Mucosa of stomach (tissue), 1 donor: Measurements from ENCODE around the gene KCP.

Experiments
- H3K27me3 ChIP-seq: one replicate; pipeline ENCODE4 v1.7.0; 2013; ENCODE audit warnings: mild to moderate bottlenecking, low read length; ENCODE audit not compliant: control insufficient read depth, insufficient read depth
- H3K36me3 ChIP-seq: one replicate; pipeline ENCODE4 v1.7.0; 2013; ENCODE audit warnings: low read length; ENCODE audit not compliant: control insufficient read depth, insufficient read depth
- H3K4me1 ChIP-seq: one replicate; pipeline ENCODE4 v1.7.0; 2013; ENCODE audit warnings: mild to moderate bottlenecking, low read length; ENCODE audit not compliant: control insufficient read depth, insufficient read depth
- H3K4me3 ChIP-seq: one replicate; pipeline ENCODE4 v1.7.0; 2013; ENCODE audit warnings: low read length
- H3K9ac ChIP-seq: one replicate; pipeline ENCODE4 v1.7.0; 2013; ENCODE audit warnings: mild to moderate bottlenecking, low read length, moderate library complexity
- H3K9me3 ChIP-seq: one replicate; pipeline ENCODE4 v1.7.0; 2013; ENCODE audit warnings: mild to moderate bottlenecking, low read length, moderate library complexity; ENCODE audit not compliant: control insufficient read depth
- donor health status: Pancreatic carcinoma.

Gene KCP

GRCh38 chr7:128865996-128866877, 44.3 kb downstream of the KCP start:
- H3K4me3 ChIP-seq, result no peak overlapping the region
- H3K27me3 ChIP-seq, result peaks cover 13% of the 10 kb centered on the region
- peaks cover 31% of the 10 kb centered on the region for H3K4me1 ChIP-seq
- H3K9me3 ChIP-seq, result no peaks in the 10 kb centered on the region
- H3K9ac ChIP-seq, result no peak overlapping the region
- no peaks in the 10 kb centered on the region for H3K36me3 ChIP-seq

DNA sequence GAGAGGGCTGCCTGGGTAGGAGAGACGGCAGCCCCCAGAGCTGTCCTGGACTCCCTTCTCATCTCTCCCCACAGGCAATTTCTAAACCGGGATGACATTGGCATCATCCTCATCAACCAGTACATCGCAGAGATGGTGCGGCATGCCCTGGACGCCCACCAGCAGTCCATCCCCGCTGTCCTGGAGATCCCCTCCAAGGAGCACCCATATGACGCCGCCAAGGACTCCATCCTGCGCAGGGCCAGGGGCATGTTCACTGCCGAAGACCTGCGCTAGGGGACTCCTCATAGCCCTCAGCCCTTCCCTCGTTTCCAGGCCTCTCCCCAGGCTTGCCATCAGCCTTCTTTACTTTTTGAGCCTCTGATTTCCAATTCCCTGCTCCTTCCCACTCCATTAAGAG, 45.2 kb downstream of the KCP start:
- peaks cover 34% of the 10 kb centered on the region for H3K4me1 ChIP-seq
- no peaks in the 10 kb centered on the region for H3K36me3 ChIP-seq

DNA sequence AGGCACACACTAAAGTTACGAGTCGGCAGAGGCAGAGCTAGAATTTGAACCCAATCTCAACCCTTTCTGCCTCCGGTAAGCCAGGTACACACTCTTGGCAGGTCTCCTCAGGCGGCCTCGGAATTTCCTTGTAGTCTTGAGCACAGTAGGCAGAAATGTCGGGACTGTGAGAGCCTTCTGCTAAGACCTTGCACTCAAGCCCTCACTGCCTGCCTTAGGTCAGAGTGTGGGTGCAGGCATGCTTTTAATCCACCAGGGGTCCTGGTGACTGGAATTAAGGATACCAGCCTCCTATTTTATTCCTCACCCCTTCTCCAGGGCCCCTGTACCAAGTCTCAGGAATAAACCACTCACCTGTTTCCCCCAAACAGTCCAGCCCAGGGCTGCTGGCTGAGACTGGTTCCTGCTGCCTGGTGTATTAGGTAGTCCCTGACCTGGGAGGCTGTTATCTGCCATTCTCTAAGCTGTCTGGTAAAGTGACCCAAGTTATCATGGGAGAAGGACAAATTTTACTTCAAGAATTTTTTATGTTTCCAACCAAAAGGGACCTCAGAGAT, 47.0 kb downstream of the KCP start:
- Histone ChIP-seq H3K9me3 (no peaks in the 10 kb centered on the region), H3K9ac (peak overlapping the region; percentile 91), H3K36me3 (no peaks in the 10 kb centered on the region), H3K4me1 (peaks cover 31% of the 10 kb centered on the region), H3K4me3 (peak overlapping the region; percentile 85), H3K27me3 (no peaks in the 10 kb centered on the region)

More for the DNA sequence above, 45.2 kb downstream of the KCP start:
- Histone ChIP-seq H3K9me3 (no peaks in the 10 kb centered on the region), H3K4me3 (no peak overlapping the region), H3K9ac (no peak overlapping the region), H3K27me3 (peaks cover 5% of the 10 kb centered on the region)

DNA sequence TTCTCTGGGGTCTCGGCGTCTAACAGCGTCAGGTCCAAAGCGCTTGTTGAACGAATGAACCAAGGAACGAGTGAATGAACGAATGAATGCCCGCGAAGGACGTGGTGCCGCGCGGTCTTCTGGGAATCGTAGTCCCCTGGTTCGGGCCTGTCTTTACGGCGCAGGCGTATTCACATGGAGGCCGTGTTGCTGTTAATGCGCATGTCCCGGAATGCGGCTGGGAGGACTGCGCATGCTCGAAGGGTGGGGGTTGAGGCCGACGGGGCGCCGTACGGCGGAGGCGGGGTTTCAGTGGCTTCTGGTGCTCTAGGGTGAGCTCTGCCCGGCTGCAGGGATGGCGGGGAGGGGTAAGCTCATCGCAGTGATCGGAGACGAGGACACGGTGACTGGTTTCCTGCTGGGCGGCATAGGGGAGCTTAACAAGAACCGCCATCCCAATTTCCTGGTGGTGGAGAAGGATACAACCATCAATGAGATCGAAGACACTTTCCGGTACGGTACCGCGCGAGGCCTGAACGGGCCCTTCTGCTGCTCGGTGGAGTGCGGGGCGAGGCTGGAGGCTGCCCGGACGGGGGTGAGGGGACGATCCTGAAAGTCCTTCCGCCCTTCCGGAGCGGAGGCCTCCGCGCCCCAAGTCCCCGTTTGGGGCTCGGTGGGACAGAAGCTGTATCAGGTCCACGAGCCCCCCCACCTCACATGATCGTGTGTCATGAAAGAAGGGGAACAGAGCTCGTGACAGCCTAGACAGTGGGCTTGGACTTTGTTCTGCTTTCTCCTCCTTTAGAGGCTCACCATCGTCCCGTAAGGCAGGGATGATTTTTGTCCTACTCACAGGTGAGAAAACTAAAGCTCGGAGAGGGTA, 47.7 kb downstream of the KCP start, which contains the start of gene ATP6V1F:
ATP6V1F (plus strand) TSS at position 286 of the 862 bp plus-strand sequence; CDS start at position 335, 49 bp downstream.
- peak within 1 kb of the TSS; percentile 85 for H3K4me3 ChIP-seq
- no peaks in the 10 kb centered on the region for H3K9me3 ChIP-seq
- H3K9ac ChIP-seq, result peak within 1 kb of the TSS; percentile 91
- no peaks in the 10 kb centered on the region for H3K36me3 ChIP-seq
- no peaks in the 10 kb centered on the region for H3K27me3 ChIP-seq
- H3K4me1 ChIP-seq, result peaks cover 26% of the 10 kb centered on the region

DNA sequence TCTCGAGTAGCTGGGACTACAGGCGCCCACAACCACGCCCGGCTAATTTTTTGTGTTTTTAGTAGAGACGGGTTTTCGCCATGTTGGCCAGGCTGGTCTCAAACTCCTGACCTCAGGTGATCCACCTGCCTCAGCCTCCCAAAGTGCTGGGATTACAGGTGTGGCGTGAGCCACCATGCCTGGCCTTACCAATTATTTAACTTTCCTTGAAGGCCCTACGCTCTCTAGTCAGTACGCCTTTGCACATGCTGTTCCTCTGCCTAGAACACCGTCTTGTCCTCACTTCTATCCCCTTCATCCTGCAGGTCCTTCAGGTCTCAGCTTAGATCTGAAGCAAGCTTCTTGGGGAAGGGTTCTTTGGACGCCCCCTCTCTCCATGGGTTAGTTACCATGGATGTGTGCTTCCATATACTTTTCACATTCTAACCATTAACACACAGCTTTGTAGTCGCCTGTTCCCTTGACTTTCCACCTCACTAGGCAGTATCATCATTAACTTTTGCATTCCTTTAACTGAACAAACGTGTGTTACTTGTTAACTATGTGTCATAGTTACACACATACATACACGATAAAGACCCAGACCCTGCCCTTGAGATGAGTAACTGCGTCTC, 48.4 kb downstream of the KCP start:
- Histone ChIP-seq H3K4me3 (peak overlapping the region; percentile 85), H3K36me3 (no peaks in the 10 kb centered on the region), H3K9ac (peak overlapping the region; percentile 12), H3K9me3 (no peaks in the 10 kb centered on the region), H3K4me1 (peaks cover 26% of the 10 kb centered on the region), H3K27me3 (no peaks in the 10 kb centered on the region)

GRCh38 chr7:128860158-128861073, 50.1 kb downstream of the KCP start:
- H3K27me3 ChIP-seq, result no peaks in the 10 kb centered on the region
- H3K36me3 ChIP-seq, result no peaks in the 10 kb centered on the region
- H3K4me1 ChIP-seq, result peaks cover 26% of the 10 kb centered on the region
- no peaks in the 10 kb centered on the region for H3K9me3 ChIP-seq
- no peak overlapping the region for H3K4me3 ChIP-seq
- no peak overlapping the region for H3K9ac ChIP-seq

DNA sequence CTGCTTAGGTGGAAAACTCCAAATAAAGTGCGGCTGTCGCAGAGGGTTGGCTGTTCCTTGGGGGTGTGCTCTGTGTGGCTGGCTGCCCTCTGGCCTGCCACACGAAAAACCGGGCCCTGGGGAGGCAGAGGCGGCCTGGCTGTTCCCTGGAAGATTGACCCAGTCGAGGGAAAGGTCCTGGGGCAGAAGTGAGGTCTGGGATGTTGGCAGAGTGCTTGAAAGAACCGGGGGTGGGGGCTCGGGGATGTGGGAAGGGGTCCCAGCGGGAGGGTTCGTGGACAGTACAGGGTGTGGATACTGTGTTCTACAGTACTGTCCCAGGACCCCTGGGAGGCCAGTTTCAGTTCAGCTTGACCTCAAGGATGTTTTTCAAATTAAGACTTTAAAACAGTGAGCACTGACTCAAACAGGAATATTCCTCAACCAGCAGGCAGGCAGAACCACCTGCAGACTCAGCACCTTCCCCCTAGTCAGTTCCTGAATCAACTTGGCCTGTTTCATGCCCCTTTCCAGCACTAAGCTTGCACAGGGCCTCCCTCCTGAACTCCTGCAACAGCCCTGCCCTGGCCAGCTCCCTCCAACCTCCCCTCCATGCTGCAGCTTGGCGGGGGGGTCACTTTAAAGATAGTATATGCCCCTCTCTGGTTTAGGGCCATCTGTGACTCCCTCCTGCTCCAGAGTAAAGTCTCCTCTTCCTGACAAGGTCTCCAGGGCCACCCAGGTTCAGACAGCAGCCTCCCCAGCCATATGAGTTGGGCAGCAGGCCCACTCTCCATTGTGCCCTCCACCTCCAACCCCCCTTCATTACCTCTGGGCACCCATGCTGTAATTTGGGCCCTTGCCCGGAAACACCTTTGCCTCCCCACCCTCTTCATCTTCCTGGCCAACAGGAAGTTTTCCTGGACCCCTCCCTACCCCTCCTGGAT, 51.0 kb downstream of the KCP start:
- peaks cover 26% of the 10 kb centered on the region for H3K4me1 ChIP-seq

DNA sequence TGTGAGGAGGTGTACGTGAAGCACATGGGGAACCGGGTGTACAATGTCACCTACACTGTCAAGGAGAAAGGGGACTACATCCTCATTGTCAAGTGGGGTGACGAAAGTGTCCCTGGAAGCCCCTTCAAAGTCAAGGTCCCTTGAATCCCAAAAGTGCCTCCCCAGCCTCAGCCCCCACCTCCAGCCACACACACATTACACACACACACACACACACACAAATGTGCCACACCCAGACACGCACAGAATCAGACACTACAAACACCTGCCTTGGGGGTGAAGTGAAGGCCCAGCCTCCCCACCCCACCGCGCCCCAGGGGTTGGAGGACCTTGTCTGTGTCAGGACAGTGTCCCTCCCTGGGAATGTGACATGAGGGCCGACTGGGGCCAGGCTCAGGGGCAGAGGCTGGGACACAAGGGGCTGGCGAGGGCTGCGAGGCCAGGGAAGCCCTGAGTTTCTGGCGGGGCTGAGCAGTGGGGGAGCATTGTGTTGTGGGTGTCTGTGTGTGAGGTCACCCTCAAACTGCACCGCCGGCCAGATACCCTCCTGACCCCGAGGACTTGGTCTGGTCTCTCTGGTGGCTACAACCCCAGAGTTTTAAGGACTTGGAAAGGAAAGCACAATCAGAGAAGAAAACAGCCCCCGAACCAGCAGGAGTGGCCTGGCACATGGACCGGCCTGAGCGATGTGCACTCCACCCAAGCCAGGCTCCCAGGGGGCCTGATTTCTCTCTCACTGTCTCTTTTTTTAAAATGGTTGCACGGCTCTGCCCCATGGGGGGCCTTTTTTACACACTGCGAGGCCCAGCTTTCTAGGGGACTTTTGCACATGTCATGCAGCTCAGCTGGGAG, 51.9 kb downstream of the KCP start:
- no peaks in the 10 kb centered on the region for H3K36me3 ChIP-seq
- H3K4me1 ChIP-seq, result peaks cover 20% of the 10 kb centered on the region
- no peak overlapping the region for H3K9ac ChIP-seq
- H3K9me3 ChIP-seq, result no peaks in the 10 kb centered on the region
- no peaks in the 10 kb centered on the region for H3K27me3 ChIP-seq
- no peak overlapping the region for H3K4me3 ChIP-seq

More for the DNA sequence above, 51.0 kb downstream of the KCP start:
- Histone ChIP-seq H3K4me3 (no peak overlapping the region), H3K9me3 (no peaks in the 10 kb centered on the region), H3K36me3 (no peaks in the 10 kb centered on the region), H3K9ac (no peak overlapping the region), H3K27me3 (no peaks in the 10 kb centered on the region)

- Histone ChIP-seq H3K9ac (no peak overlapping the region), H3K4me1 (peaks cover 12% of the 10 kb centered on the region), H3K36me3 (no peaks in the 10 kb centered on the region), H3K9me3 (no peaks in the 10 kb centered on the region), H3K27me3 (no peaks in the 10 kb centered on the region), H3K4me3 (no peak overlapping the region)
These were observed 54.3 kb downstream of the KCP start for GRCh38 chr7:128856001-128856718.
